ENCODE results near the gene ATP2A3.

Gene ATP2A3

DNA sequence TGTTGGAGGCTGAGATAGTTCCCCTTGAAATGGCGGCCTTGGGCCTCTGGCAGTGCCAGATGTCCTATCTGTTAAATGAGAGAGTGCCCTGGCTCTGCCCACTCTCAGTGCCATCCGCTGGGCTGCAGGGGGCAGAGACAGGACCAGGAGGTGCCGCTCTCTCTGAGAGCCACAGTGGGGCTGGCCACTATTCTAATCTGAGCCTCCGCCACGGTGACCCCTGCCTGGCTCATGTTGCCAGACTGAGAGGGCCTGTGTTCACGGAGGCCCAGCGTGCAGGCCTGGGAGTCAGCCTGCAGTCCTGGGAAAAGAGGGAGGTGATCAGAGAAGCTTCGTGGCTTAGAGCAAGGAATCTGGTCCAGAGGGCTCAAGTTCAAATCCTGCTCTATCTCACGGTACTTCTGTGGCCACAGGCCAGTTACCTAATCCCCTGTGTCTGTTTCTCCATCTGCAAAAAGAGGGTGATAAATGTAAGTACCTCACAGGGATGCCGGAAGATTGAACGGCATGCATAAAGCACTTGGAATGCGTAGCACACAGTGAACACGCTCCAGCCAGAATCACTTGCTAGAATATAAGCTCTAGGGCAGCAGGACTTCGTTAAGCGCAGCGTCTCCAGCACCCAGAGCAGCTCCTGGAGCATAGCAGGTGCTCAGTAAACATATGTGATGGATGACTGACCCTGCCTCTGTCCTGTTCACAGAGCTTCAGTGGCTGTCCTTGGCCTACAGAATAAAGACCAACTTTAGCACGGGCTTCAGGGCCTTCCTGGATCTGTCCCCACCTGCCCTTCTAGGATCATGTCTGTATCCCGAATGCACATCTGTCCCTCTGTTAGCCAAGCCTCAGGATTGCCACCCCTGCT, 6.3 kb downstream of the ATP2A3 start:
- Histone ChIP-seq H3K9me3 (ENCODE audit: low read length) (no peaks in the 10 kb centered on the region), H4K20me1 (ENCODE audit: insufficient read depth, low read length) (no peaks in the 10 kb centered on the region), H3K4me3 (ENCODE audit: low read depth, low read length, poor library complexity, severe bottlenecking) (no peak overlapping the region), H3K4me1 (ENCODE audit: insufficient read depth, low read length, severe bottlenecking) (peaks cover 63% of the 10 kb centered on the region), H3K4me2 (ENCODE audit: low read length) (peak overlapping the region; percentile 47), H2AFZ (ENCODE audit: low read length) (no peak overlapping the region), H3F3A (ENCODE audit: insufficient read depth, low read length) (0 out of 2 replicates have a peak, but pooled peaks cover 3% of the 10 kb centered on the region), H3K9me2 (ENCODE audit: low read depth, low read length) (no peaks in the 10 kb centered on the region), H3K79me2 (ENCODE audit: insufficient read depth, low read length) (peaks cover 52% of the 10 kb centered on the region), H3K9ac (ENCODE audit: low read length) (peak overlapping the region; percentile 17; the same call in 1 of the 2 replicates), H3K36me3 (ENCODE audit: insufficient read depth, low read length) (peaks cover 47% of the 10 kb centered on the region), H3K27ac (ENCODE audit: low read depth, low read length, poor library complexity, severe bottlenecking) (peak overlapping the region; percentile 73), H3K27me3 (ENCODE audit: insufficient read depth, low read length) (no peaks in the 10 kb centered on the region)
- TF ChIP-seq, protein P1, sequence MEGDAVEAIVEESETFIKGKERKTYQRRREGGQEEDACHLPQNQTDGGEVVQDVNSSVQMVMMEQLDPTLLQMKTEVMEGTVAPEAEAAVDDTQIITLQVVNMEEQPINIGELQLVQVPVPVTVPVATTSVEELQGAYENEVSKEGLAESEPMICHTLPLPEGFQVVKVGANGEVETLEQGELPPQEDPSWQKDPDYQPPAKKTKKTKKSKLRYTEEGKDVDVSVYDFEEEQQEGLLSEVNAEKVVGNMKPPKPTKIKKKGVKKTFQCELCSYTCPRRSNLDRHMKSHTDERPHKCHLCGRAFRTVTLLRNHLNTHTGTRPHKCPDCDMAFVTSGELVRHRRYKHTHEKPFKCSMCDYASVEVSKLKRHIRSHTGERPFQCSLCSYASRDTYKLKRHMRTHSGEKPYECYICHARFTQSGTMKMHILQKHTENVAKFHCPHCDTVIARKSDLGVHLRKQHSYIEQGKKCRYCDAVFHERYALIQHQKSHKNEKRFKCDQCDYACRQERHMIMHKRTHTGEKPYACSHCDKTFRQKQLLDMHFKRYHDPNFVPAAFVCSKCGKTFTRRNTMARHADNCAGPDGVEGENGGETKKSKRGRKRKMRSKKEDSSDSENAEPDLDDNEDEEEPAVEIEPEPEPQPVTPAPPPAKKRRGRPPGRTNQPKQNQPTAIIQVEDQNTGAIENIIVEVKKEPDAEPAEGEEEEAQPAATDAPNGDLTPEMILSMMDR (IDR thresholded peaks at IDR 0.05; ENCODE audit: low read length): no peak
- TF ChIP-seq EZH2 (IDR thresholded peaks at IDR 0.05; ENCODE audit: borderline replicate concordance, low read length): no peak

GRCh38 chr17:3956983-3957382, 7.3 kb downstream of the ATP2A3 start:
- Histone ChIP-seq H3F3A (ENCODE audit: insufficient read depth, low read length) (0 out of 2 replicates have a peak, but pooled peaks cover under 1% of the 10 kb centered on the region), H3K27ac (ENCODE audit: low read depth, low read length, poor library complexity, severe bottlenecking) (peak overlapping the region; percentile 73), H3K79me2 (ENCODE audit: insufficient read depth, low read length) (peaks cover 47% of the 10 kb centered on the region), H3K4me1 (ENCODE audit: insufficient read depth, low read length, severe bottlenecking) (peaks cover 53% of the 10 kb centered on the region), H3K9ac (ENCODE audit: low read length) (peak overlapping the region; percentile 2; the same call in 1 of the 2 replicates), H2AFZ (ENCODE audit: low read length) (no peak overlapping the region), H3K9me3 (ENCODE audit: low read length) (no peaks in the 10 kb centered on the region), H3K36me3 (ENCODE audit: insufficient read depth, low read length) (peaks cover 56% of the 10 kb centered on the region), H3K4me3 (ENCODE audit: low read depth, low read length, poor library complexity, severe bottlenecking) (peak overlapping the region; percentile 4), H4K20me1 (ENCODE audit: insufficient read depth, low read length) (no peaks in the 10 kb centered on the region), H3K27me3 (ENCODE audit: insufficient read depth, low read length) (no peaks in the 10 kb centered on the region), H3K9me2 (ENCODE audit: low read depth, low read length) (no peaks in the 10 kb centered on the region), H3K4me2 (ENCODE audit: low read length) (peak overlapping the region; percentile 47; the same call in 1 of the 2 replicates)
- TF ChIP-seq EZH2 (IDR thresholded peaks at IDR 0.05; ENCODE audit: borderline replicate concordance, low read length): no peak
- TF ChIP-seq, protein P1 (IDR thresholded peaks at IDR 0.05; ENCODE audit: low read length): no peak

GRCh38 chr17:3956327-3956957, 7.8 kb downstream of the ATP2A3 start:
- TF ChIP-seq, protein P1 (IDR thresholded peaks at IDR 0.05; ENCODE audit: low read length): no peak
- H2AFZ ChIP-seq (ENCODE audit: low read length): no peak overlapping the region
- H3K27me3 ChIP-seq (ENCODE audit: insufficient read depth, low read length): no peaks in the 10 kb centered on the region
- no peaks in the 10 kb centered on the region for H3K9me3 ChIP-seq (ENCODE audit: low read length)
- H4K20me1 ChIP-seq (ENCODE audit: insufficient read depth, low read length): no peaks in the 10 kb centered on the region
- H3K36me3 ChIP-seq (ENCODE audit: insufficient read depth, low read length): peaks cover 61% of the 10 kb centered on the region
- H3K4me2 ChIP-seq (ENCODE audit: low read length): peak overlapping the region; percentile 47; the same call in 1 of the 2 replicates
- H3K4me3 ChIP-seq (ENCODE audit: low read depth, low read length, poor library complexity, severe bottlenecking): peak overlapping the region; percentile 4
- H3F3A ChIP-seq (ENCODE audit: insufficient read depth, low read length): no peaks in the 10 kb centered on the region
- H3K9me2 ChIP-seq (ENCODE audit: low read depth, low read length): no peaks in the 10 kb centered on the region
- peak overlapping the region; percentile 2; the same call in 1 of the 2 replicates for H3K9ac ChIP-seq (ENCODE audit: low read length)
- peak overlapping the region; percentile 73 for H3K27ac ChIP-seq (ENCODE audit: low read depth, low read length, poor library complexity, severe bottlenecking)
- peaks cover 48% of the 10 kb centered on the region for H3K4me1 ChIP-seq (ENCODE audit: insufficient read depth, low read length, severe bottlenecking)
- peaks cover 47% of the 10 kb centered on the region for H3K79me2 ChIP-seq (ENCODE audit: insufficient read depth, low read length)

All from OCI-LY1 (cell line).